GM10266 (cell line): ENCODE data around the gene TRPM3.

Experiments
- DNase-seq: peaks from one replicate; pipeline ENCODE4 v3.0.0; 2012; ENCODE audit errors: extremely low spot score
- TF ChIP-seq, protein P1 (sequence below): IDR thresholded peaks from 2 replicates; pipeline ENCODE4 v1.5.1; 2012; ENCODE audit warnings: mild to moderate bottlenecking, low read depth; ENCODE audit not compliant: control insufficient read depth, insufficient read depth; ENCODE audit errors: missing control alignments

Gene TRPM3

DNA sequence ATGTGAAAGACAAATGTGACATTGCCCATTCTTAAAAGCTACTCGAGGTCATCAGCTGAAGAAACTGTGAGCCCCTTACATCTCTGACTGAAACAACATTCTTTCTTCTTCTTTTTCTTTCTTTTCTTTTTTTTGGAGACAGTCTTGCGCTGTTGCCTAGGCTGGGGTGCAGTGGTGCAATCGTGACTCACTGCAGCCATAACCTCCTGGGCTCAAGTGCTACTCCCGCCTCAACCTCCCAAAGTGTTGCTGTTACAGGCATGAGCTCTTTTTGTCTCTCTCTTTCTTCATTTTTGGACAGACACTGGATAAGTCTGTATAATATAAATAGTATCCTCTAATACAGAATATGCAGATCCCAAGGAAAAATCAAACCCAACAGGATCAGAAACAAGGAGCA is 443.3 kb downstream of the TRPM3 start:
- TF ChIP-seq, protein P1, sequence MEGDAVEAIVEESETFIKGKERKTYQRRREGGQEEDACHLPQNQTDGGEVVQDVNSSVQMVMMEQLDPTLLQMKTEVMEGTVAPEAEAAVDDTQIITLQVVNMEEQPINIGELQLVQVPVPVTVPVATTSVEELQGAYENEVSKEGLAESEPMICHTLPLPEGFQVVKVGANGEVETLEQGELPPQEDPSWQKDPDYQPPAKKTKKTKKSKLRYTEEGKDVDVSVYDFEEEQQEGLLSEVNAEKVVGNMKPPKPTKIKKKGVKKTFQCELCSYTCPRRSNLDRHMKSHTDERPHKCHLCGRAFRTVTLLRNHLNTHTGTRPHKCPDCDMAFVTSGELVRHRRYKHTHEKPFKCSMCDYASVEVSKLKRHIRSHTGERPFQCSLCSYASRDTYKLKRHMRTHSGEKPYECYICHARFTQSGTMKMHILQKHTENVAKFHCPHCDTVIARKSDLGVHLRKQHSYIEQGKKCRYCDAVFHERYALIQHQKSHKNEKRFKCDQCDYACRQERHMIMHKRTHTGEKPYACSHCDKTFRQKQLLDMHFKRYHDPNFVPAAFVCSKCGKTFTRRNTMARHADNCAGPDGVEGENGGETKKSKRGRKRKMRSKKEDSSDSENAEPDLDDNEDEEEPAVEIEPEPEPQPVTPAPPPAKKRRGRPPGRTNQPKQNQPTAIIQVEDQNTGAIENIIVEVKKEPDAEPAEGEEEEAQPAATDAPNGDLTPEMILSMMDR = no peak
- DNase-seq = no peak

DNA sequence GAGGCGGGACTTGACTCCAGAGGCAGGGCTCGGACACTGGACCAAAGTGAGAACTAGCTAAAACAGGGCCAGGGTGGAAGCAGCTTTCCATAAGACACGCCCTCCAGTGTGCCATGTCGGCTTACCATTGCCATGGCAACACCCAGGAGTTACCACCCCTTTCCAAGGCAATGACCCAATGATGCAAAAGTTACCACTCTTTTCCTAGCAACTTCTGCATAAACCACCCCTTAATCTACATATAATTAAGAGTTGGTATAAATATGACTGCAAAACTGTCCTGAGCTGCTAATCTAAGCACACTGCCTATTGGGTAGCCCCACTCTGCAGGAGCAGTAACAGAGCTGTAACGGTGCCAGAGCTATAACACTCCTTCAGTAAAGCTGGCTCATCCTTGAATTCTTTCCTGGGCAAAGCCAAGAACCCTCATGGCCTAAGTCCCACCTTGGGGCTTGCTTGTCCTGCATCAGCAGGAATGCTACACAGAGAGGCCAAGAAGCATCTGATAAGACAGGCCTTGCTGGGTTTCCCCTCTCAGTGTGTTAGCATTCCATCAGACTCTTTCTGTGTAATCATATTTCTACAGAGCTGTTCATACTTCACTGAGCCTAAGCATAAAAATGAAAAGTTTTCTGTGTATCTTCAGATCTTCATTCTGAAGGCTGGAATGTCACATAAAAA is 444.2 kb downstream of the TRPM3 start:
- TF ChIP-seq, protein P1 = no peak
- DNase-seq = no peak

DNA sequence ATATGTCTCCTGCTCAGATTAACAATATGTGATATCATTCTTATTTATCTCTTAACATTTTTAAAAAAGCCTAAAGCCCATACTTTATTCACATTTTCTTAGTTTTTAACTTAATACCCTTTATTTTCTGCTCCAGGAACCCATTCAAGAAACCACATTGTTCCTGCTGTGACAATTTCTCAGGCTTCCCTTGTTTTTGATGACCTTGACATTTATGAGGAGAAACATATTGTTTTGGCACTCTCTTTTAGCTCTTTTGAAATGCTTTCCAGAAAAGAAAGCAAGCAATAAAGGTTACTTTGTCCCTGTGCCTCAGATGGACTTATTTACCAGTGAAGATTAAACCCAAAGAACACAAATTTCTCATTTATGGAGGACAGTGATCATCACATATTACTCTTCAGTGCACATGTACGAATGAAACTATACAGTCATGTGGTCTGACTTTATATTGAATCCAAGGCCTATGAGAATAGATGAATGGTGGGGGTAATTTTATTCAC is 445.5 kb downstream of the TRPM3 start:
- DNase-seq = no peak
- TF ChIP-seq, protein P1 = no peak

DNA sequence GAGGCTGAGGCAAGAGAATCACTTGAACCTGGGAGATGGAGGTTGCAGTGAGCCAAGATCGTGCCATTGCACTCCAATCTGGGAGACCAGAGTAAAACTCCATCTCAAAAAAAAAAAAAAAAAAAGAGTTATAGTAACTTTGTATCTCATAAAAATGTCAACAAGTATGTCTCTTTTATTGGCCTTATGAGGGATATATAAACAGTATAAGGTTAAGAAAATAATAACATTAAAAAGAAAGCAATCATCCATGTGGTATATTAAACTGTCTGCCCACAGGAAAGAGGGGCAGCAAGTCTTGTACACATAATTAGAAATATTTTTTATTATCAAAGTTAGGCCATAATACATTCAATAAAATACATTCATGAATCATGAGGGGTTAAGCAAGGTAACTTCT is 447.6 kb downstream of the TRPM3 start:
- TF ChIP-seq, protein P1 = no peak
- no peak for DNase-seq

DNA sequence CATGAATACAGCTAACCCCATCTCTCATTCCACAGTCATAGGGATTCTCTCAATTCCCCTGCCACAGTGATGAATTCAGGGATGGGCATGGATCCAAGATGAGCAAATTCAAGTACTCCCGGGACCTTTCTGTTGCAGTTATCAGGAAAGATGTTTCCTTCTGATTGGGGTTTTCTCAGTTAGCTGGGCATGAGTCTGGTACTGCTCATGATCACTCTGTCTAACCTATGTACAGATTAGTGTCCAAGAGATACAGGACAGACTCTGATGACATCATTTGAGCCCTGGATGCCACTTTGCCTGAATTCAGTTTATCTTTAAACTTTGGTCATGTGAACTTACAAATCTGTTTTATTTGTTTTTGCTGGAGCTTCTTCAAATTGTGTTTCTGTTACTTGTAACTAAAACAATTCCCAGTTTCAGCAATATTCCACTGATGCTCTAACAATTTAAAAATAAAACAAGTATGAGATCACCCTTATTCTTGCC is 449.2 kb downstream of the TRPM3 start:
- no peak for DNase-seq
- TF ChIP-seq, protein P1 = no peak

DNA sequence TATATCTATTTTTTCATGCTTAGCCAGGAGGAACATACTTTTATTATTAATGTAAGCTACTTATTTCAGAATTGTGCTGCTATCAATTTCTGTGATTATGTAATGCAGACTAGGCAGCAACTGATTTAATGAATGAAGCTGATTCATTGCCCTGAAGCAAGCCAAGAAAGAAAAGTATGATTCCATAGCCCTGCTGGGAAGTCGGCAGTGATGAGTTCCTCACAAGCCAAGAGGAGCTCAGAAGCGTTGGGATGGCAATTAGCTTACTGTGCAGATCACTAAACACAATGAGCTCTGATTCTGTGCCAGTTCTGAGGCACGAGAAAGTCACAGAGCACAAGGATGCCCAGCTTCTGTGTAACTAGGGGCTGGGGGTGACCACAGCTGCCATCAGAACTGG is 452.7 kb downstream of the TRPM3 start:
- TF ChIP-seq, protein P1 = no peak
- DNase-seq = no peak

DNA sequence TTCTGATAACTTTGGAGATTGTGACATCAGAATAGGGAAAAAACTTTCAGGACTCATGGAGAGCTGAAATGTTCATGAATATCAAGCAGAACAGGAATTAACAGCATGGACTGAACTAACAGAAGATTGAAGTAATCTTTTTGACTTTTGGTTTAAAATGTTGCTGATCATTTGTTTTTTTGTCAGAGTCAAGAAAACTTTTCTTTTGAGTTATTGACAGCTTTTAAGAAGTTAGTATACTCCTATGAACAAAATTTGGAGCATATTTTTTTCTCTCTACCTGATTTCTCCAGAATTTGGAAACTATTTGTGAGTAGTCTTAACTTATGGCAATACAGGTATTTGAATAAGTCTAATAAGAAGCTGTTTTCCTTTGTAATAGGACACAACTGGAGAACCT is 462.7 kb downstream of the TRPM3 start:
- TF ChIP-seq, protein P1 = no peak
- no peak for DNase-seq
